HG03139 (cell line): ENCODE measurements around the gene USP6.
"Not testable (repeated sequence)": the region's sequence is repeated elsewhere in the genome, so short reads cannot be mapped to it uniquely, and the experiment has no call there.

ENCODE experiments used
- ATAC-seq: cut with Tn5 transposase; IDR thresholded peaks from one replicate; pipeline ENCODE4 v1.9.1; 2021; ENCODE audit not compliant: unreplicated experiment

Gene USP6

GRCh38 chr17:5115673-5116651 is at the start of gene USP6:
Gene USP6 (plus strand): TSS chr17:5116032. CDS start chr17:5130368, 14,336 bp downstream.
- no peak for ATAC-seq

GRCh38 chr17:5068236-5068635 is 47.6 kb upstream of the USP6 start:
- ATAC-seq = no peak

- ATAC-seq = no peak
These were observed 46.1 kb upstream of the USP6 start for GRCh38 chr17:5069724-5070123.

GRCh38 chr17:5075472-5075871 is 40.4 kb upstream of the USP6 start:
- not testable (repeated sequence) for ATAC-seq

- ATAC-seq = not testable (repeated sequence)
These were observed 38.6 kb upstream of the USP6 start for GRCh38 chr17:5077275-5077674.

- no peak for ATAC-seq
These were observed 38.1 kb upstream of the USP6 start for GRCh38 chr17:5077781-5078105.

- ATAC-seq = peak; percentile 81
These were observed 37.5 kb upstream of the USP6 start, which contains the start of gene ZFP3 for GRCh38 chr17:5078106-5079028. Gene ZFP3 (plus strand): TSS chr17:5078467. CDS start chr17:5091505, 13,038 bp downstream.

GRCh38 chr17:5080591-5080990 is 35.2 kb upstream of the USP6 start:
- ATAC-seq = no peak

GRCh38 chr17:5092218-5093010 is 23.4 kb upstream of the USP6 start:
- ATAC-seq = no peak

- ATAC-seq = no peak
These were observed 19.1 kb upstream of the USP6 start for GRCh38 chr17:5096731-5097100.

GRCh38 chr17:5097101-5097834 is 18.6 kb upstream of the USP6 start:
- ATAC-seq = no peak

GRCh38 chr17:5099271-5099670 is 16.6 kb upstream of the USP6 start:
- ATAC-seq = no peak

- no peak for ATAC-seq
These were observed 15.0 kb upstream of the USP6 start for GRCh38 chr17:5100832-5101231.

- ATAC-seq = no peak
These were observed 5.0 kb upstream of the USP6 start for GRCh38 chr17:5110816-5111215.

GRCh38 chr17:5111402-5112204 is 4.2 kb upstream of the USP6 start, which contains the start of gene ZNF232:
Gene ZNF232 (minus strand): TSS chr17:5111878. CDS start chr17:5111822, 56 bp downstream.
- ATAC-seq = peak; percentile 83

- ATAC-seq = no peak
These were observed 2.4 kb downstream of the USP6 start for GRCh38 chr17:5118219-5118618.

- ATAC-seq = no peak
These were observed 4.2 kb downstream of the USP6 start for GRCh38 chr17:5120036-5120435.

GRCh38 chr17:5120436-5121185 is 4.8 kb downstream of the USP6 start:
- ATAC-seq = not testable (repeated sequence)
